H9 (cell line): ENCODE measurements around the gene CAMTA1. TPM values are rescaled to one million over a fixed set of nuclear protein-coding genes. Genes with fewer than 3 reads are reported as not detected.

ENCODE experiments used
- DNase-seq: peaks from one replicate; pipeline ENCODE4 v3.0.0-alpha.2; 2017
- H2AFZ ChIP-seq: one replicate; pipeline ENCODE4 v1.6.1; 2013; ENCODE audit warnings: mild to moderate bottlenecking, low read length, control low read depth, moderate library complexity
- H2AK5ac ChIP-seq: 2 replicates; pipeline ENCODE4 v1.6.1; 2013; ENCODE audit warnings: low read length, control low read depth, mixed read lengths; ENCODE audit not compliant: insufficient read length
- H2BK120ac ChIP-seq: one replicate; pipeline ENCODE4 v1.6.1; 2013; ENCODE audit warnings: low read depth, mild to moderate bottlenecking, low read length, control low read depth, inconsistent platforms; ENCODE audit not compliant: poor library complexity, severe bottlenecking
- H2BK12ac ChIP-seq: 2 replicates; pipeline ENCODE4 v1.6.1; 2013; ENCODE audit warnings: low read length, control low read depth, mixed read lengths, low read depth; ENCODE audit not compliant: insufficient read length
- H2BK15ac ChIP-seq: 2 replicates; pipeline ENCODE4 v1.6.1; 2013; ENCODE audit warnings: low read depth, low read length, control low read depth
- H2BK20ac ChIP-seq: one replicate; pipeline ENCODE4 v1.6.1; 2013; ENCODE audit warnings: low read depth, mild to moderate bottlenecking, low read length, control low read depth, inconsistent platforms; ENCODE audit not compliant: poor library complexity, severe bottlenecking
- H2BK5ac ChIP-seq: 2 replicates; pipeline ENCODE4 v1.6.1; 2013; ENCODE audit warnings: low read length, control low read depth, mixed read lengths; ENCODE audit not compliant: insufficient read length
- H3K14ac ChIP-seq: 2 replicates; pipeline ENCODE4 v1.6.1; 2013; ENCODE audit warnings: low read length, control low read depth; ENCODE audit not compliant: insufficient read depth
- H3K18ac ChIP-seq: 2 replicates; pipeline ENCODE4 v1.6.1; 2013; ENCODE audit warnings: low read depth, mild to moderate bottlenecking, mixed read lengths, low read length, control low read depth; ENCODE audit not compliant: insufficient read length
- H3K23ac ChIP-seq: 2 replicates; pipeline ENCODE4 v1.6.1; 2013; ENCODE audit warnings: low read length, control low read depth, mixed read lengths, low read depth; ENCODE audit not compliant: insufficient read length
- H3K23me2 ChIP-seq: 2 replicates; pipeline ENCODE4 v1.6.1; 2013; ENCODE audit warnings: low read depth, mild to moderate bottlenecking, mixed read lengths, low read length, control low read depth; ENCODE audit not compliant: insufficient read length, poor library complexity, severe bottlenecking
- H3K27ac ChIP-seq: 2 replicates; pipeline ENCODE4 v1.5.1; 2013; ENCODE audit warnings: low read length, control low read depth, mixed read lengths, low read depth; ENCODE audit not compliant: insufficient read length
- H3K27me3 ChIP-seq: 2 replicates; pipeline ENCODE4 v1.6.1; 2013; ENCODE audit warnings: low read length, control low read depth, inconsistent platforms; ENCODE audit not compliant: insufficient read depth
- H3K4ac ChIP-seq: 2 replicates; pipeline ENCODE4 v1.6.1; 2013; ENCODE audit warnings: low read depth, mild to moderate bottlenecking, control low read depth, inconsistent platforms, low read length, moderate library complexity
- H3K4me1 ChIP-seq: 2 replicates; pipeline ENCODE4 v1.6.1; 2013; ENCODE audit warnings: low read length, control low read depth, inconsistent platforms; ENCODE audit not compliant: insufficient read depth
- H3K4me2 ChIP-seq: 2 replicates; pipeline ENCODE4 v1.6.1; 2013; ENCODE audit warnings: low read length, control low read depth, mixed read lengths; ENCODE audit not compliant: insufficient read length, insufficient read depth
- H3K56ac ChIP-seq: 2 replicates; pipeline ENCODE4 v1.6.1; 2013; ENCODE audit warnings: low read depth, mild to moderate bottlenecking, mixed read lengths, low read length, control low read depth; ENCODE audit not compliant: insufficient read length
- H3K79me1 ChIP-seq: 2 replicates; pipeline ENCODE4 v1.6.1; 2013; ENCODE audit warnings: low read depth, mild to moderate bottlenecking, moderate library complexity, low read length, control low read depth, inconsistent platforms; ENCODE audit not compliant: insufficient read depth, poor library complexity, severe bottlenecking
- H3K79me2 ChIP-seq: 2 replicates; pipeline ENCODE4 v1.6.1; 2013; ENCODE audit warnings: low read length, control low read depth, inconsistent platforms; ENCODE audit not compliant: insufficient read depth
- H3K9ac ChIP-seq: 2 replicates; pipeline ENCODE4 v1.6.1; 2013; ENCODE audit warnings: low read length, control low read depth, mixed read lengths; ENCODE audit not compliant: insufficient read length; ENCODE audit errors: extremely low read depth
- H3K9me3 ChIP-seq: one replicate; pipeline ENCODE4 v1.6.1; 2013; ENCODE audit warnings: low read depth, low read length, inconsistent platforms; ENCODE audit not compliant: control insufficient read depth
- H3T11ph ChIP-seq: one replicate; pipeline ENCODE4 v1.6.1; 2013; ENCODE audit warnings: mild to moderate bottlenecking, low read length, control low read depth, inconsistent platforms
- H4K20me1 ChIP-seq: one replicate; pipeline ENCODE4 v1.6.1; 2013; ENCODE audit not compliant: control insufficient read depth, insufficient read length, insufficient read depth
- H4K5ac ChIP-seq: 2 replicates; pipeline ENCODE4 v1.6.1; 2013; ENCODE audit warnings: low read depth, mild to moderate bottlenecking, mixed read lengths, low read length, control low read depth; ENCODE audit not compliant: insufficient read length
- H4K8ac ChIP-seq: replicated peaks from 2 replicates; pipeline ENCODE4 v1.6.1; 2013; ENCODE audit warnings: low read length, control low read depth, mixed read lengths, low read depth; ENCODE audit not compliant: insufficient read length
- H4K91ac ChIP-seq: 2 replicates; pipeline ENCODE4 v1.6.1; 2013; ENCODE audit warnings: low read depth, mild to moderate bottlenecking, moderate library complexity, mixed read lengths, low read length, control low read depth; ENCODE audit not compliant: insufficient read length
- H3K27ac Mint-ChIP-seq, 3 experiments: 2 replicates in 2 of 3; 3 replicates in 1 of 3; pipeline ENCODE4 v1.8.0; 2020 to 2021; ENCODE audit warnings: mixed read lengths in 3 of 3, mild to moderate bottlenecking in 1 of 3, moderate library complexity in 1 of 3
- H3K27me3 Mint-ChIP-seq: 2 replicates; pipeline ENCODE4 v1.8.0; 2021; ENCODE audit warnings: low read depth, mild to moderate bottlenecking, moderate library complexity, mixed read lengths
- H3K36me3 Mint-ChIP-seq, 3 experiments: 2 replicates in 2 of 3; 3 replicates in 1 of 3; pipeline ENCODE4 v1.8.0; 2020 to 2021; ENCODE audit warnings: low read depth in 3 of 3, mixed read lengths in 3 of 3; ENCODE audit not compliant: insufficient read depth in 1 of 3
- H3K4me1 Mint-ChIP-seq, 2 experiments: 2 replicates each; pipeline ENCODE4 v1.8.0; 2020; ENCODE audit warnings: mixed read lengths in 2 of 2
- H3K4me3 Mint-ChIP-seq, 2 experiments: 2 replicates in 1 of 2; 3 replicates in 1 of 2; pipeline ENCODE4 v1.8.0; 2020 to 2021; ENCODE audit warnings: mild to moderate bottlenecking in 2 of 2, mixed read lengths in 2 of 2, moderate library complexity in 1 of 2
- H3K9me3 Mint-ChIP-seq, 2 experiments: 2 replicates in 1 of 2; 3 replicates in 1 of 2; pipeline ENCODE4 v1.8.0; 2020; ENCODE audit warnings: mild to moderate bottlenecking in 2 of 2, mixed read lengths in 2 of 2, moderate library complexity in 1 of 2
- CTCF ChIP-seq: fragments of 200-600 bp; sonication (generic); conservative IDR thresholded peaks from 3 replicates; pipeline ENCODE4 v1.8.0; 2021; ENCODE audit warnings: antibody characterized with exemption, mild to moderate bottlenecking
- WGBS: extraction: QIAGEN DNeasy Blood & Tissue Kit; methylation state at CpG from one replicate; pipeline ENCODE4 v1.1.7; 2013; ENCODE audit warnings: missing lambda C conversion rate, low lambda C conversion rate, mixed read lengths; ENCODE audit not compliant: insufficient read length; ENCODE audit errors: extremely low coverage; 5-methylcytosine and 5-hydroxymethylcytosine counted together
- total RNA-seq: library from RNA; stranded (reverse); gene quantifications from 2 replicates; pipeline ENCODE4 v1.2.1, GENCODE V29; 2021

CAMTA1 gene
- total RNA-seq, 1 experiment from 2014 or later = 115 TPM

- H4K91ac ChIP-seq = no peak overlapping the region
- H3K18ac ChIP-seq = no peak overlapping the region
- no peak overlapping the region for H3K27ac Mint-ChIP-seq
- H3K9me3 Mint-ChIP-seq = peaks cover 15 to 22% of the 10 kb centered on the region in 2 experiments
- no peaks in the 10 kb centered on the region for H3K79me1 ChIP-seq
- DNase-seq = no peak
- H3K9me3 ChIP-seq = no peaks in the 10 kb centered on the region
- no peak overlapping the region for H4K5ac ChIP-seq
- no peaks in the 10 kb centered on the region for H3K27me3 ChIP-seq
- no peak overlapping the region for H2BK120ac ChIP-seq
- peaks cover 29% of the 10 kb centered on the region for H3K27me3 Mint-ChIP-seq
- no peaks in the 10 kb centered on the region for H3K23me2 ChIP-seq
- no peak overlapping the region for H3K4me2 ChIP-seq
- H3K14ac ChIP-seq = no peak overlapping the region
- no peak overlapping the region for H2BK20ac ChIP-seq
- no peak overlapping the region for H3T11ph ChIP-seq
- H4K8ac ChIP-seq = no peak overlapping the region
- H3K4me3 Mint-ChIP-seq = no peak overlapping the region
- WGBS = no CpG with 5 or more reads among the region's 4 CpGs
- no peak overlapping the region for H3K56ac ChIP-seq
- H2AFZ ChIP-seq = no peak overlapping the region
- no peak overlapping the region for H3K4ac ChIP-seq
- no peak overlapping the region for H3K27ac ChIP-seq
- H3K79me2 ChIP-seq = no peaks in the 10 kb centered on the region
- no peaks in the 10 kb centered on the region for H4K20me1 ChIP-seq
- no peak overlapping the region for H3K9ac ChIP-seq
- H2BK12ac ChIP-seq = no peak overlapping the region
- no peak for TF ChIP-seq CTCF
- peaks cover 7 to 12% of the 10 kb centered on the region in 2 experiments for H3K4me1 Mint-ChIP-seq
- no peak overlapping the region for H2BK5ac ChIP-seq
- no peaks in the 10 kb centered on the region for H3K4me1 ChIP-seq
- no peak overlapping the region for H3K23ac ChIP-seq
- no peak overlapping the region for H2BK15ac ChIP-seq
- H2AK5ac ChIP-seq = no peak overlapping the region
- H3K36me3 Mint-ChIP-seq = peaks cover 0 to 4% (median 3%) of the 10 kb centered on the region in 3 experiments; a peak in 3 of 7 replicates
Measured at GRCh38 chr1:7076572-7076971, 291.3 kb downstream of the CAMTA1 start.
